Smooth muscle cell (in vitro differentiated cells): ENCODE results near the gene TRAPPC2. TPM values are rescaled to one million over a fixed set of nuclear protein-coding genes. Genes with fewer than 3 reads are reported as not detected.

ENCODE experiments used
- DNase-seq: peaks from one replicate; lab custom pipeline; 2025; ENCODE audit not compliant: unreplicated experiment; lab: John Stamatoyannopoulos, UW
- H2AFZ ChIP-seq: fragments of 200-600 bp; sonication (generic); 2 replicates; pipeline ENCODE4 v1.6.0; 2016; ENCODE audit warnings: antibody characterized with exemption, low read depth, mild to moderate bottlenecking
- H3F3A ChIP-seq: fragments of 200-600 bp; sonication (generic); 2 replicates; pipeline ENCODE4 v1.6.0; 2017; ENCODE audit warnings: antibody characterized with exemption, low read depth
- H3K27ac ChIP-seq: fragments of 200-600 bp; sonication (generic); 2 replicates; pipeline ENCODE4 v1.5.1; 2016; ENCODE audit warnings: low read depth, mild to moderate bottlenecking
- H3K27me3 ChIP-seq: fragments of 200-600 bp; sonication (generic); 2 replicates; pipeline ENCODE4 v1.6.1; 2016; ENCODE audit warnings: low read depth, mild to moderate bottlenecking
- H3K36me3 ChIP-seq: fragments of 200-600 bp; sonication (generic); 2 replicates; pipeline ENCODE4 v1.5.1; 2016; ENCODE audit warnings: low read depth
- H3K4me1 ChIP-seq: fragments of 200-600 bp; sonication (generic); 2 replicates; pipeline ENCODE4 v1.5.1; 2016; ENCODE audit warnings: low read depth
- H3K4me2 ChIP-seq: fragments of 200-600 bp; sonication (generic); 2 replicates; pipeline ENCODE4 v1.6.0; 2016; ENCODE audit warnings: mild to moderate bottlenecking
- H3K4me3 ChIP-seq: fragments of 200-600 bp; sonication (generic); 2 replicates; pipeline ENCODE4 v1.5.1; 2016; ENCODE audit warnings: mild to moderate bottlenecking
- H3K79me2 ChIP-seq: fragments of 200-600 bp; sonication (generic); 2 replicates; pipeline ENCODE4 v1.6.0; 2016; ENCODE audit warnings: low read depth, mild to moderate bottlenecking
- H3K9ac ChIP-seq: fragments of 200-600 bp; sonication (generic); 2 replicates; pipeline ENCODE4 v1.6.0; 2016; ENCODE audit warnings: low read depth
- H3K9me3 ChIP-seq: fragments of 200-600 bp; sonication (generic); replicated peaks from 2 replicates; pipeline ENCODE4 v1.5.1; 2016; ENCODE audit warnings: low read depth
- H4K20me1 ChIP-seq: fragments of 200-600 bp; sonication (generic); 2 replicates; pipeline ENCODE4 v1.6.0; 2016; ENCODE audit warnings: low read depth
- WGBS: methylation state at CpG from one replicate; pipeline ENCODE4 v1.1.7; 2016; ENCODE audit warnings: low lambda C conversion rate; 5-methylcytosine and 5-hydroxymethylcytosine counted together
- polyA plus RNA-seq: library from polyadenylated mRNA; unstranded; fragments of >200 nt; fragmentation: Nextera tagmentation; extraction: Ambion mirVana; gene quantifications from 2 replicates; pipeline ENCODE4 v1.2.1, GENCODE V29; 2016
- total RNA-seq: library from RNA; depleted of rRNA; stranded (reverse); fragments of >200 nt; gene quantifications from 2 replicates; pipeline ENCODE4 v1.2.3, GENCODE V29; 2014
- TF ChIP-seq, protein P1 (sequence below): fragments of 200-600 bp; sonication (generic); IDR thresholded peaks from 2 replicates; pipeline ENCODE4 v1.5.1; 2017; ENCODE audit warnings: borderline replicate concordance, mild to moderate bottlenecking, antibody characterized with exemption; ENCODE audit not compliant: insufficient read depth, poor library complexity, severe bottlenecking

Gene TRAPPC2
- total and polyA plus RNA-seq, 2 experiments from 2014 or later, result 6.1 to 9.5 TPM

DNA sequence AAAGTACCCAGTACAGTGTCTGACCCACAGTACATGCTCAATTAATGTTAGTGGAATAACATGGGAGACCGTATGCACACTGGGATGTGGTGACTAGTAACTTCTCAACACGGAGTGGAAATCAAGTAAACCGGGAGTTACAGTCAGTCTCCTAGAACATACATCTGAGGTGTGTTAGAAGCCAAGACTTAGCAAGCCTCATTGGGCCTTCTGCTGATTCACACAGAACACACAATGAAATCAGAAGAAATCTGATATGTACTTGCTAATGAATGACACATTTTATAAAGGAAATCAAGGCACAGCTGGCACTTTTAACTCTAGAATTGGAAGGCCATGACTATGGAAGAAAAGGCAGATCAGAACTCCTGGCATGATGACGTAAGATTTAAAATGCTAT is 13.0 kb downstream of the TRAPPC2 start:
- Histone ChIP-seq H3K27me3 (no peaks in the 10 kb centered on the region), H3K9me3 (no peaks in the 10 kb centered on the region), H4K20me1 (no peaks in the 10 kb centered on the region), H3K4me3 (no peak overlapping the region), H3K4me2 (no peak overlapping the region), H3K79me2 (peaks cover 25% of the 10 kb centered on the region), H3K36me3 (peaks cover 4% of the 10 kb centered on the region), H2AFZ (no peak overlapping the region), H3K9ac (no peak overlapping the region), H3F3A (no peaks in the 10 kb centered on the region), H3K4me1 (no peaks in the 10 kb centered on the region), H3K27ac (no peak overlapping the region)
- DNase-seq, result no peak
- WGBS, result 84% methylated on average over 4 of the region's 4 CpGs
- TF ChIP-seq, protein P1, sequence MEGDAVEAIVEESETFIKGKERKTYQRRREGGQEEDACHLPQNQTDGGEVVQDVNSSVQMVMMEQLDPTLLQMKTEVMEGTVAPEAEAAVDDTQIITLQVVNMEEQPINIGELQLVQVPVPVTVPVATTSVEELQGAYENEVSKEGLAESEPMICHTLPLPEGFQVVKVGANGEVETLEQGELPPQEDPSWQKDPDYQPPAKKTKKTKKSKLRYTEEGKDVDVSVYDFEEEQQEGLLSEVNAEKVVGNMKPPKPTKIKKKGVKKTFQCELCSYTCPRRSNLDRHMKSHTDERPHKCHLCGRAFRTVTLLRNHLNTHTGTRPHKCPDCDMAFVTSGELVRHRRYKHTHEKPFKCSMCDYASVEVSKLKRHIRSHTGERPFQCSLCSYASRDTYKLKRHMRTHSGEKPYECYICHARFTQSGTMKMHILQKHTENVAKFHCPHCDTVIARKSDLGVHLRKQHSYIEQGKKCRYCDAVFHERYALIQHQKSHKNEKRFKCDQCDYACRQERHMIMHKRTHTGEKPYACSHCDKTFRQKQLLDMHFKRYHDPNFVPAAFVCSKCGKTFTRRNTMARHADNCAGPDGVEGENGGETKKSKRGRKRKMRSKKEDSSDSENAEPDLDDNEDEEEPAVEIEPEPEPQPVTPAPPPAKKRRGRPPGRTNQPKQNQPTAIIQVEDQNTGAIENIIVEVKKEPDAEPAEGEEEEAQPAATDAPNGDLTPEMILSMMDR, result no peak

DNA sequence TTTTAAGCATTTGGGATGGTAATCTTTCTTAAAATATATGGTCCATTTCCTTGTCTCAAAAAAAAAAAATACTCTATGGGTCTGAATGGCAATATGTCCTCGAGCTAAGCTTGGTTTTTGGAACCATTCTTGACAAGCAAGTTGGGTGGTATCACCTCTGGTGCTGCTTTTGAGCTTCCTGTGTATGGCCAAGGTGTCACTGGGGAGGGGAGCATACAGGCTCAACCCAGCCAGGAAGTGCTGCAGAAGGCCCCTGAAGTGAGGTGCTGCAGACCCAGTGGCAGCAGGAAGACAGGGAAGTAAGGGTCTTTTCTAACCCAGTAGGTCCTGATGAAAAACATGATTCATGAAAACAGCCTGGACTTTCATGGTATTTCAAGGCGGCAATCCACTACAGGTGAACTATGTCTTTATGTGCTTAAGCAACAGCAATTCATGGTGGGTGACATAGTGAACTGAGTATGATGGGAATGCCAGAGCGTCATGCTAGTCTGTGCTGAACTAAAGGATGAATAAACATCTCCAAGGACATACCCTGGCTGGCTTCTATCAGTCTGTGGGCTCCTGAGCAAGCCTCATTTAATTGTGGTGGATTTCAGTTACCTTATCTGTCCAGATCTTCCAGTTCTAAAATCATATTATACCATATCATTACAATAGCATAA is 15.1 kb downstream of the TRAPPC2 start:
- Histone ChIP-seq H3K27me3 (no peaks in the 10 kb centered on the region), H3K79me2 (peaks cover 18% of the 10 kb centered on the region), H3K9ac (peak overlapping the region; percentile 79), H3K9me3 (no peaks in the 10 kb centered on the region), H3K4me3 (no peak overlapping the region), H3K36me3 (peaks cover 9% of the 10 kb centered on the region), H2AFZ (no peak overlapping the region), H3F3A (no peaks in the 10 kb centered on the region), H3K4me2 (no peak overlapping the region), H4K20me1 (no peaks in the 10 kb centered on the region), H3K27ac (peak overlapping the region; percentile 95), H3K4me1 (no peaks in the 10 kb centered on the region)
- WGBS, result 76% methylated on average over 3 of the region's 3 CpGs
- no peak for DNase-seq
- TF ChIP-seq, protein P1, result no peak

DNA sequence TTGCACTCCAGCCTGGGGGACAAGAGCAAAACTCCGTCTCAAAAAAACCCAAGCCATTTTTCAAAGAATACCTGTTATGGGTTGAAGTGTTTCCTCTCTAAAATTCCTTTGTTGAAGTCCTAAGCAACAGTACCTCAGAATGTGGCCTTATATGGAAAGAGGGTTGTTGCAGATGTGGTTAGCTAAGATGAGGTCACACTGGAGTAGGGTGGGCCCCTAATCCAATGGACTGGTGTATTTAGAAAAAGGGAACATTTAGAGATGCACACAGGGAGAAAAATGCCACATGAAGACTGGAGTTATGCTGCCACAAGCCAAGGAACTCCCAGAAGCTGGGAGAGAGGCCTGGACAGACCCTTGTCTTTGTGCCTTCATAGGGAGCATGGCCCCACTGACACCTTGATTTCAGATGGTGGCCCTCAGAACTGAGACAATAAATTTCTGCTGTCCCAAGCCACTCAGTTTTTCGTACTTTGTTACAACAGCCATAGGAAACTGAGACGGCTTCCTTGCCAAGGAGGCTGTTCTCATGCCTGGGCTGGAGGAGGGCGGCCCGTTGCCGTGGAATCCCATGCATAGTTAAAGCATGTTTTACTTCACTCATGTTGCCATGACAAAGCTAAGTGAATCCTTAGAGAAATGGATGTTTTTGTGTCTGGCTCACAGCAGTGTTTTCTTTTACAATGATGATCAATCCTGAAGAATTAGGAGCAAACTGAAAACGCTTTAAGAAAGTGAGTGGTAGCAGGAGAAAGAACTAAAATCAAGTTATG is 16.5 kb downstream of the TRAPPC2 start:
- H3K27ac ChIP-seq, result peak overlapping the region; percentile 95

More for the DNA sequence above, 16.5 kb downstream of the TRAPPC2 start:
- no peaks in the 10 kb centered on the region for H3K27me3 ChIP-seq
- H3K79me2 ChIP-seq, result peaks cover 7% of the 10 kb centered on the region
- 78% methylated on average over 7 of the region's 7 CpGs for WGBS
- no peak for DNase-seq
- TF ChIP-seq, protein P1, result no peak
- no peak overlapping the region for H3K4me2 ChIP-seq
- no peak overlapping the region for H2AFZ ChIP-seq
- H3K4me3 ChIP-seq, result no peak overlapping the region
- H3K9ac ChIP-seq, result peak overlapping the region; percentile 79
- no peaks in the 10 kb centered on the region for H3K9me3 ChIP-seq
- no peaks in the 10 kb centered on the region for H3F3A ChIP-seq
- H3K4me1 ChIP-seq, result no peaks in the 10 kb centered on the region
- H3K36me3 ChIP-seq, result peaks cover 9% of the 10 kb centered on the region
- no peaks in the 10 kb centered on the region for H4K20me1 ChIP-seq
